ENCODE measurements around the gene CTNNBL1. TPM values are rescaled to one million over a fixed set of nuclear protein-coding genes. Genes with fewer than 3 reads are reported as not detected.

Gene CTNNBL1
- total RNA-seq, 1 donor from 2014 or later: 33.3 TPM

DNA sequence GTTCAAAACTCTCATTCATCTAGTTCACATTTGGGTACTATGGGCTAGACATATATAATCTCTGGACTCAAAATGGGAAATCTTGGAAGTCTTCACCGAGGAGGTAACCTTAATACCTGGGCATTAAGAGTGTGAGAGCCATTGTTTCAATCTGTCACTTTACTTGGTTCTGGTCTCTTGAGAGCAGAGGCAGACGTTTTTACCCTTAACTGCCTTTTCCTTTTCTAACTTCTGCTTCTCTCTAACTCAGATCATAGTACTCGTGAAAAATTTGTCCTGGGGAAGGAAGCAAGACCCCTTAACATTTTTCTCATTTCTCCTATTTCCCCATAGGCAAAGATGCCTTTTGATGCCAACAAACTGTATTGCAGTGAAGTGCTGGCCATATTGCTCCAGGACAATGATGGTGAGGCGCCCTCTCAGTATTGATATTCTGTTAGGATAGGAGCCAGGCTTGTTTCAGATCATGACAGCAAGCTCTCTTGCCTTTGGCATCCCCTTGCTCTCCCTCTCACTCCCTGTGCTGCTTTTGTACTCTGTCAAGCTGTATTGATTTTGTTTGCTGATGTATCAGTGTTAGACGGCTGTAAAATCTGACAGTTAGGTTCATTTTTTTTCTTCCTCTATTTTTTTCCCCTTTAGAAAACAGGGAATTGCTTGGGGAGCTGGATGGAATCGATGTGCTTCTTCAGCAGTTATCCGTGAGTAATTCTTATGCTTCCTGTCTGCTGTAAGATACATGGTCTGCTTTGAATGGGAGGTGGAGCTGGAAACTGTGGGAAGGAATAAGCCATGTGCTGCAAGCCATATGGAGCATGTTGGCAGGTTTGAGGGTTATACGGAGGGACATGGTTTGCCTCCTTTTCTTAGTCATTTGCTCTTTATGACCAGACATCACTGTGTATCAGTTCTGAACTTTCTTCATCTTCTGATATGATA lies 83.5 kb downstream of the CTNNBL1 start:
- TF ChIP-seq, protein P1, sequence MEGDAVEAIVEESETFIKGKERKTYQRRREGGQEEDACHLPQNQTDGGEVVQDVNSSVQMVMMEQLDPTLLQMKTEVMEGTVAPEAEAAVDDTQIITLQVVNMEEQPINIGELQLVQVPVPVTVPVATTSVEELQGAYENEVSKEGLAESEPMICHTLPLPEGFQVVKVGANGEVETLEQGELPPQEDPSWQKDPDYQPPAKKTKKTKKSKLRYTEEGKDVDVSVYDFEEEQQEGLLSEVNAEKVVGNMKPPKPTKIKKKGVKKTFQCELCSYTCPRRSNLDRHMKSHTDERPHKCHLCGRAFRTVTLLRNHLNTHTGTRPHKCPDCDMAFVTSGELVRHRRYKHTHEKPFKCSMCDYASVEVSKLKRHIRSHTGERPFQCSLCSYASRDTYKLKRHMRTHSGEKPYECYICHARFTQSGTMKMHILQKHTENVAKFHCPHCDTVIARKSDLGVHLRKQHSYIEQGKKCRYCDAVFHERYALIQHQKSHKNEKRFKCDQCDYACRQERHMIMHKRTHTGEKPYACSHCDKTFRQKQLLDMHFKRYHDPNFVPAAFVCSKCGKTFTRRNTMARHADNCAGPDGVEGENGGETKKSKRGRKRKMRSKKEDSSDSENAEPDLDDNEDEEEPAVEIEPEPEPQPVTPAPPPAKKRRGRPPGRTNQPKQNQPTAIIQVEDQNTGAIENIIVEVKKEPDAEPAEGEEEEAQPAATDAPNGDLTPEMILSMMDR (IDR thresholded peaks at IDR 0.05): no peak
- no peak for DNase-seq (ENCODE audit: low spot score in 2 of 2)
- intact Hi-C loops (cut with DNase I): no loop called here
- Histone ChIP-seq H3K36me3 (peaks cover 0 to 12% of the 10 kb centered on the region in 2 donors), H3K4me3 (no peak overlapping the region), H3K4me1 (no peaks in the 10 kb centered on the region), H3K27ac (no peak overlapping the region), H3K27me3 (no peaks in the 10 kb centered on the region), H3K9me3 (no peaks in the 10 kb centered on the region)

DNA sequence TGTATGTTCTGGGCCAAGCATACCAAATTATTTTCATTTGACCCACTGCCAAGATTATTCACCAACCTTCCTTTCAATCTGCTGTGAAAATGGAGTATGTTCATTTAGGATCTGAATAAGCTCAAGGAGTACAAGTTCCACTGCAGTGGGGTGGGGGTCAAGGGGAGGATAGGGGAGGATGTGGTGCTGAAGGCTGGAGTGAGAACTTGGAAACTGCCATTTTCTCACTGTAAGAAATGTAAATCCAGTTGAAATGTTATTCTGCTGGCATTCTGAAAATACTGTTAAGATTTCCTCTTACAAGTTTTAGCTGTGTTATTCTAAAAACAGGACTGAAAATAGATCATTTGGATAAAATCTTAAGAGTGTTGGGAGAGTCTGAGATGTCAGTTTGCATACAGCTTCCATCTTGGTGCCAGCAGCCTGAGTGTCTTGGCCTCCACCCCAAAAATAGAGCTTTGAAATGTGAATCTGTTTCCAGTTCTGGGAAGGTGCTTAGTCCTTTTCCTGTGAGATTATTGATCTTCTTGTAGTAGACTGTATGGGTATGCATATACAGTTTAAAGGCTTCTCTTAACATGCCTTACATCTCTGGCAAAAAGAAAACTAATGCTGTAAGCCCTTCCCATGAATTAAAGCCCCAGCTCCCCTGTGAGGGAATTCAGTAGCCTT lies 84.3 kb downstream of the CTNNBL1 start:
- intact Hi-C loops (cut with DNase I): no loop called here
- DNase-seq (ENCODE audit: low spot score in 2 of 2): no peak
- Histone ChIP-seq H3K9me3 (no peaks in the 10 kb centered on the region), H3K4me3 (no peak overlapping the region), H3K27me3 (no peaks in the 10 kb centered on the region), H3K27ac (no peak overlapping the region), H3K4me1 (no peaks in the 10 kb centered on the region), H3K36me3 (peaks cover 0 to 14% of the 10 kb centered on the region in 2 donors)
- TF ChIP-seq, protein P1 (IDR thresholded peaks at IDR 0.05): no peak

DNA sequence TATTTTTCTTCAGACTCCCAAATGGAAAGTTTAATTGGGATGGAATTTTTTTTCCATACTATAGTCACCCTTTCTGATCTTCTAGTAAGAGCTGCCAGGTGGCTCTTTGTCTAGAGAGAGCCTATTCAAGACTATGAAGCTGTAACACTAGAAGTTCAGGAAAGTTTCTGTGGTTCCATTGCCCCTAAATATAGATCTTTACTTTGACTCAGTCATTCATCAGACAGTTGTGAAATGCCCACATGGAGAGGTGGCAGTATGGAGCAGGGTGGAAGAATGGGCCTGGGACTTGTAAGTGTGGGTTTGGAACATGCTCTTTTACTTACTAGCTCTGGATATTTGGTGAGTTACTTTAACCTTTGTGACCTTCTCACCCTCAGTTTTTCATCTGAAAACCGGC lies 87.8 kb downstream of the CTNNBL1 start:
- no peak for DNase-seq (ENCODE audit: low spot score in 2 of 2)
- TF ChIP-seq, protein P1 (IDR thresholded peaks at IDR 0.05): no peak
- H3K27me3 ChIP-seq: no peaks in the 10 kb centered on the region
- H3K36me3 ChIP-seq: peaks cover 0 to 13% of the 10 kb centered on the region in 2 donors
- no peaks in the 10 kb centered on the region for H3K9me3 ChIP-seq
- H3K4me1 ChIP-seq: no peaks in the 10 kb centered on the region
- H3K4me3 ChIP-seq: no peak overlapping the region
- H3K27ac ChIP-seq: no peak overlapping the region
- intact Hi-C loops (cut with DNase I): no loop called here

DNA sequence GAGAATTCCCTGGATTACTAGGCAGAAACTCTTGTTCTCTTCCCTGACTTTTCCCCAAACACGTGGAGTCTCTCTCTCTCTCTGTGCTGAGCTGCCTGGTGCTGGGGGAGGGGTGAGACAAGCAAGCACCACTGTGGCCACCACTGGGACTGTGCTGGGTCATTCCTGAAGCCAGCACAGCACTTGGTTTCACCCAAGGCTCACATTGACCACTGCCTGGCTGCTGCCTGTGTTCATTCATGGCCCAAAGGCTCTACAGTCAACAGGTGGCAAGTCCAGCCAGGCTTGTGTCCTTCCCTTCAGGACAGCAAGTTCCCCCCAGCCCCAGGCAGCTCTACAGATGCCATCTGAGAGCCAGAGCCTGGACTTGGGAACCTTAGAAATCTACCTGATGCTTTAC lies 92.2 kb downstream of the CTNNBL1 start:
- TF ChIP-seq, protein P1 (IDR thresholded peaks at IDR 0.05): no peak
- H3K27ac ChIP-seq: no peak overlapping the region
- H3K4me3 ChIP-seq: no peak overlapping the region
- H3K27me3 ChIP-seq: no peaks in the 10 kb centered on the region
- H3K4me1 ChIP-seq: no peaks in the 10 kb centered on the region
- DNase-seq (ENCODE audit: low spot score in 2 of 2): no peak
- intact Hi-C loops (cut with DNase I): no loop called here
- no peaks in the 10 kb centered on the region for H3K9me3 ChIP-seq
- peaks cover 14 to 36% of the 10 kb centered on the region in 2 donors for H3K36me3 ChIP-seq

DNA sequence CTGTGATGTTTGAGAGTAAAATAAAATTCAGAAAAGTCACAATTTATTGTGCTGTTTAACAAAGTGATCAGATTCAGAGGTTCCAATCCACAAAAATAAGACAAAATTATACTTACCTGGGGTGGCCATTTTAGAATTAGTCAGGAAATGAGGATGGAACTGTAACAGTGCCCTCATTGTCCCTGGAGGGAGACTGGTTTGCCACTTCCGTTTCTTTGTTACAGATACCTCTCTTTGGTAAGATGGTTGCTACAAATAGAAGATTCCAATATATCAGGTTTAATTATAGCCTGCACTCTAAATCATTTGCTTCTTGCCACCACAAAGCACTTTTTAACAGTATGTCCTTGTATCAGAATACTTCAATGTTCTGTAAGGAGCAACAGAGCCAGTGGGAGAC lies 95.6 kb downstream of the CTNNBL1 start:
- H3K4me1 ChIP-seq: no peaks in the 10 kb centered on the region
- H3K9me3 ChIP-seq: peaks cover 0 to 5% of the 10 kb centered on the region in 2 donors
- intact Hi-C loops (cut with DNase I): no loop called here
- H3K4me3 ChIP-seq: no peak overlapping the region
- no peak overlapping the region for H3K27ac ChIP-seq
- DNase-seq (ENCODE audit: low spot score in 2 of 2): no peak
- H3K27me3 ChIP-seq: no peaks in the 10 kb centered on the region
- H3K36me3 ChIP-seq: peaks cover 19 to 49% of the 10 kb centered on the region in 2 donors
- TF ChIP-seq, protein P1 (IDR thresholded peaks at IDR 0.05): no peak
